22Rv1 (cell line): Measurements from ENCODE around the gene MRPL49.

ENCODE experiments used
- CTCF ChIP-seq: fragments of 450-650 bp; IDR thresholded peaks from 2 replicates; pipeline ENCODE4 v1.5.1; 2017; ENCODE audit warnings: mild to moderate bottlenecking
- ZFX ChIP-seq: fragments of 450-650 bp; IDR thresholded peaks from 2 replicates; pipeline ENCODE4 v1.6.1; 2017; ENCODE audit warnings: antibody characterized with exemption, borderline replicate concordance

GRCh38 chr11:65114538-65115171, 7.5 kb upstream of the MRPL49 start:
- no peak for TF ChIP-seq ZFX
- no peak for TF ChIP-seq CTCF
